Sigmoid colon (tissue), 7 donors: ENCODE measurements around the gene SLC9A1. TPM values are rescaled to one million over a fixed set of nuclear protein-coding genes. Genes with fewer than 3 reads are reported as not detected.

Experiments
- DNase-seq: peaks from one replicate; pipeline ENCODE4 v3.0.0-alpha.2; 2019
- H3K27ac ChIP-seq, 4 donors: fragments of 200-600 bp; sonication (generic); one replicate each; pipeline ENCODE4 v1.5.1; 2016 to 2019; ENCODE audit warnings: mild to moderate bottlenecking in 1 of 4
- H3K27me3 ChIP-seq, 3 donors: fragments of 200-600 bp; sonication (generic); one replicate each; pipeline ENCODE4 v1.5.1; 2019; ENCODE audit warnings: mild to moderate bottlenecking in 1 of 3
- H3K36me3 ChIP-seq, 4 donors: fragments of 200-600 bp; sonication (generic); one replicate each; pipeline ENCODE4 v1.5.1; 2016 to 2019
- H3K4me1 ChIP-seq, 4 donors: fragments of 200-600 bp; sonication (generic); one replicate each; pipeline ENCODE4 v1.5.1; 2017 to 2019
- H3K4me3 ChIP-seq, 4 donors: fragments of 200-600 bp; sonication (generic); one replicate each; pipeline ENCODE4 v1.5.1; 2017 to 2019; ENCODE audit warnings: mild to moderate bottlenecking in 2 of 4, moderate library complexity in 1 of 4
- H3K9me3 ChIP-seq, 4 donors: fragments of 200-600 bp in 3 of 4; sonication (generic) in 3 of 4; one replicate each; pipeline versions ENCODE4 v1.5.1 to v1.6.1; 2013 to 2019
- CTCF ChIP-seq, 4 experiments: fragments of 450-650 bp in 3 of 4; fragments of 200-600 bp in 1 of 4; IDR thresholded peaks; one replicate each; pipeline ENCODE4 v1.5.1; 2016 to 2019; ENCODE audit warnings: antibody characterized with exemption in 4 of 4, mild to moderate bottlenecking in 3 of 4, moderate library complexity in 2 of 4
- EP300 ChIP-seq, 4 donors: sonication (generic); formaldehyde crosslinking; IDR thresholded peaks; one replicate each; pipeline ENCODE4 v1.6.1; 2017; ENCODE audit warnings: antibody characterized with exemption in 4 of 4
- POLR2A ChIP-seq, 2 donors: fragments of 450-650 bp; IDR thresholded peaks; one replicate each; pipeline ENCODE4 v1.6.1; 2016; ENCODE audit warnings: antibody characterized with exemption in 2 of 2, mild to moderate bottlenecking in 2 of 2, moderate library complexity in 2 of 2
- POLR2AphosphoS5 ChIP-seq, 4 donors: sonication (generic); formaldehyde crosslinking; IDR thresholded peaks; one replicate each; pipeline ENCODE4 v1.6.1; 2017; ENCODE audit warnings: antibody characterized with exemption in 4 of 4
- WGBS, 2 donors: extraction: QIAGEN DNeasy Blood & Tissue Kit; methylation state at CpG; one replicate each; pipeline ENCODE4 v1.1.7; 2013; 5-methylcytosine and 5-hydroxymethylcytosine counted together
- intact Hi-C: fragments of 100-400 bp; cut with DNase I; formaldehyde crosslinking; loops from one replicate; pipeline ENCODE4 v1.15.1; 2023
- polyA plus RNA-seq, 3 donors: library from polyadenylated mRNA; stranded (reverse); fragments of 200-250 nt; gene quantifications; one replicate each; pipeline ENCODE4 v1.2.3, GENCODE V29; 2013
- total RNA-seq, 4 donors: library from RNA; depleted of rRNA; stranded (reverse); fragments of >200 nt; gene quantifications; one replicate each; pipeline ENCODE4 v1.1.0, GENCODE V29; 2016
- donor health status: healthy with polysubstance abuse.
- donor health status: Bipolar disorder and iron deficiency.
- donor health status: healthy.

The SLC9A1 gene
- total and polyA plus RNA-seq, 7 donors: 6.0 to 64.4 (median 12.8) TPM

GRCh38 chr1:27087371-27088220 is 67.3 kb downstream of the SLC9A1 start:
- H3K27ac ChIP-seq: no peak overlapping the region

GRCh38 chr1:27086628-27087027 is 68.3 kb downstream of the SLC9A1 start:
- Histone ChIP-seq H3K36me3 (no peaks in the 10 kb centered on the region), H3K9me3 (no peaks in the 10 kb centered on the region), H3K27ac (no peak overlapping the region), H3K27me3 (no peaks in the 10 kb centered on the region), H3K4me3 (no peak overlapping the region), H3K4me1 (peaks cover 0 to 4% (median 0%) of the 10 kb centered on the region in 4 donors)
- TF ChIP-seq EP300 (IDR thresholded peaks at IDR 0.05) (no peak), POLR2AphosphoS5 (IDR thresholded peaks at IDR 0.05) (no peak), POLR2A (IDR thresholded peaks at IDR 0.05) (no peak), CTCF (IDR thresholded peaks at IDR 0.05) (no peak)
- DNase-seq: no peak
- 95 to 97% methylated on average over 3 of the region's 3 CpGs for WGBS, 2 donors
- intact Hi-C loops: no loop called here

More at GRCh38 chr1:27087371-27088220, 67.3 kb downstream of the SLC9A1 start:
- Histone ChIP-seq H3K4me1 (peaks cover 0 to 4% (median 0%) of the 10 kb centered on the region in 4 donors), H3K36me3 (no peaks in the 10 kb centered on the region), H3K9me3 (no peaks in the 10 kb centered on the region), H3K27me3 (no peaks in the 10 kb centered on the region), H3K4me3 (no peak overlapping the region)
- intact Hi-C loops: no loop called here
- 92 to 93% methylated on average over 10 of the region's 10 CpGs for WGBS, 2 donors
- TF ChIP-seq EP300 (IDR thresholded peaks at IDR 0.05): no peak
- TF ChIP-seq POLR2A (IDR thresholded peaks at IDR 0.05): no peak
- TF ChIP-seq POLR2AphosphoS5 (IDR thresholded peaks at IDR 0.05): no peak
- TF ChIP-seq CTCF (IDR thresholded peaks at IDR 0.05): no peak
- no peak for DNase-seq

- Histone ChIP-seq H3K27ac (no peak overlapping the region), H3K27me3 (no peaks in the 10 kb centered on the region), H3K4me3 (no peak overlapping the region), H3K9me3 (no peaks in the 10 kb centered on the region), H3K36me3 (no peaks in the 10 kb centered on the region), H3K4me1 (peaks cover 0 to under 1% (median 0%) of the 10 kb centered on the region in 4 donors)
- 61 to 76% methylated on average over 3 of the region's 3 CpGs for WGBS, 2 donors
- TF ChIP-seq POLR2AphosphoS5 (IDR thresholded peaks at IDR 0.05): no peak
- TF ChIP-seq CTCF (IDR thresholded peaks at IDR 0.05): no peak
- TF ChIP-seq POLR2A (IDR thresholded peaks at IDR 0.05): no peak
- TF ChIP-seq EP300 (IDR thresholded peaks at IDR 0.05): no peak
- DNase-seq: no peak
- intact Hi-C loops: no loop called here
Measured at GRCh38 chr1:27086026-27086425, 68.9 kb downstream of the SLC9A1 start.

- intact Hi-C loops: no loop called here
- H3K4me3 ChIP-seq: no peak overlapping the region
- TF ChIP-seq EP300 (IDR thresholded peaks at IDR 0.05) (no peak), CTCF (IDR thresholded peaks at IDR 0.05) (no peak), POLR2A (IDR thresholded peaks at IDR 0.05) (no peak), POLR2AphosphoS5 (IDR thresholded peaks at IDR 0.05) (no peak)
- H3K36me3 ChIP-seq: no peaks in the 10 kb centered on the region
- no peaks in the 10 kb centered on the region for H3K9me3 ChIP-seq
- no peaks in the 10 kb centered on the region for H3K4me1 ChIP-seq
- WGBS, 2 donors: 85 to 86% methylated on average over 4 of the region's 4 CpGs
- no peak for DNase-seq
- H3K27me3 ChIP-seq: no peaks in the 10 kb centered on the region
- no peak overlapping the region for H3K27ac ChIP-seq
Measured at GRCh38 chr1:27084107-27084506, 70.8 kb downstream of the SLC9A1 start.
